Measurements from ENCODE around the gene GLYATL1.

GLYATL1 gene

GRCh38 chr11:58919561-58919960, 19.7 kb upstream of the GLYATL1 start:
- H3K27ac ChIP-seq: no peak overlapping the region; the same call in 1 of the 2 replicates

DNA sequence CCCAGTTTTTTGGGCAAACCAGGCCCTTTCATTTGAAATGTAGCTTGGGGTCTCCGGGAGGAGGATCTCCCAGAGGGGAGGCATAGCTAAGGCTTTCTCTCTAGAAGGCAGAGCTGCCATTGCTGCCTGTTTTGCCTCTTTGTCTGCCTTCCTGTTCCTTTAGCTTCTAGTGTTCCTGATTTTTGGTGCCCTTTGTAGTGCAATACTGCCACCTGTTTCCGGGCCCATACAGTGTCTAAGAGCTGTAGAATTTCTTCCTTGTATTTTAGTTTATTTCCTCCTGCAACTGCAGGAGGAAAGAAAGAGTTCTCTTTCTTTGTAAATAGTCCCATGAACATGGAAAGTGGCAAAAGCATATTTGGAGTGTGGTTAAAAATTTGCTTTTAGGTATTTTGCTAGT, 19.3 kb upstream of the GLYATL1 start:
- H3K27ac ChIP-seq: no peak overlapping the region; the same call in 1 of the 2 replicates

More at GRCh38 chr11:58919561-58919960, 19.7 kb upstream of the GLYATL1 start:
- TF ChIP-seq ZFX (IDR thresholded peaks at IDR 0.05) (no peak), CTCF (conservative IDR thresholded peaks at IDR 0.05) (no peak)

GRCh38 chr11:58921778-58922390, 17.4 kb upstream of the GLYATL1 start:
- peak overlapping the region; percentile 48; the same call in 1 of the 2 replicates for H3K27ac ChIP-seq
- no peak for TF ChIP-seq ZFX (IDR thresholded peaks at IDR 0.05)
- no peak for TF ChIP-seq CTCF (conservative IDR thresholded peaks at IDR 0.05)

More for the DNA sequence above, 19.3 kb upstream of the GLYATL1 start:
- no peak for TF ChIP-seq ZFX (IDR thresholded peaks at IDR 0.05)
- TF ChIP-seq CTCF (conservative IDR thresholded peaks at IDR 0.05): no peak; the same call in none of the 2 replicates

DNA sequence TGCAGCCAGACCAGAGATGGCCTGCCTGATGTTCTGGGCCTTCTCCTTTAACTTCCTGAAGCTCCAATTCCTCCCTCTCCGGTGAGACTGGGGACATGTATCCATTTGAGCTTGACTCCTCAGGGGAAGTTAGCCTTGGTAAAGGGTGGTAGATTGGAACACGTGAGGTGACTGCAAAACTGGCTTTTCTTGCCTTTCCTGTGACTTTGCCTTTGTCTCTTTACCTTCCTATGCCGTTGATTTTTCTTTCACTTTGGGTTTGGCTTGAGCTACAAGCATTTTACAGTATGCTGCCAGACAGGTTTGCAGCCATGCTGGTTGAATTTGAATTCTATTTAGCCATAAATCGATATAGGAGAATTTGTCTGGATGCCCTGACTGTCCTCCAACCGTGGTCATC, 16.8 kb upstream of the GLYATL1 start:
- peak overlapping the region; percentile 48; the same call in 1 of the 2 replicates for H3K27ac ChIP-seq
- TF ChIP-seq CTCF (conservative IDR thresholded peaks at IDR 0.05): no peak
- no peak for TF ChIP-seq ZFX (IDR thresholded peaks at IDR 0.05)

GRCh38 chr11:58923300-58923788, 15.9 kb upstream of the GLYATL1 start:
- peak overlapping the region; percentile 48 for H3K27ac ChIP-seq
- TF ChIP-seq ZFX (IDR thresholded peaks at IDR 0.05) (no peak), CTCF (conservative IDR thresholded peaks at IDR 0.05) (peak; percentile 21)

DNA sequence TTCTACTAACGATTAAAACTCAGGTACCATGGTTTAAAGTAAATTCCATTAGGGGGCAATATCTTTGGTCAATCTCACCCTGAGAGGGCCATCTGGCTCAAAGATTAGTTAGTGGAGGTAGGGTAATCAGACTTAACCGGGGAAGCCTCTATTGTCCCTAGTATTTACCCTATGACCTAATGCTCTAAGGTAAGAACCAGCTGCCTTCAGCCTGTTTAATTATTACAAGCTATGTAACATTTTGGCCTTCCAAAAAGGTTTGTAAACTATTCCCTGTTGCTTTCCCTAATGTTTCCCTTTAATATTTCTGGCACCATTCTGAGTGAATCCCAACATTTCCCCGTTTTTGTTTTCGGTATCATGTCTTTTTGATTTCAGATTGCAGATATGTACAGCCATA, 15.1 kb upstream of the GLYATL1 start:
- H3K27ac ChIP-seq: peak overlapping the region; percentile 48
- TF ChIP-seq CTCF (conservative IDR thresholded peaks at IDR 0.05): no peak
- TF ChIP-seq ZFX (IDR thresholded peaks at IDR 0.05): no peak

DNA sequence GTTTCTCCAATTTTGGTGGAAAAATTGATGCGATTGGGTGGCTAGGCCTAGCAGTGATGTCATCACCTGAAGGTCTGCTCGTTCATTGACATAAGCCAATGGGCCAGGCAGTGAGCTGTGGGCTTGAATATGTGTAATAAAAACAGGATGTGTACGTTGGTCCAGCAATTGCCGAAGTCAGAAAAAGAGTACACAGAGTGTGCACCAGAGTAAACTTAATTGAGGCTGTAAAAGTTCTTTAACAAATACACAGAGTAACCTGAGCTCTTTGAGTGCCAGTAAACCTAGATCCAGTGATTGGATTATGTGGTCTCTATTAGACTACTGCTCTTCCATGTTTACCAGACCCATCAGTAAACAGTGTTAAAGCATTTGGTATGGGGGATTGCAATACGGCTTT, 13.0 kb upstream of the GLYATL1 start:
- H3K27ac ChIP-seq: peak overlapping the region; percentile 53; the same call in 1 of the 2 replicates
- no peak for TF ChIP-seq CTCF (conservative IDR thresholded peaks at IDR 0.05)
- no peak for TF ChIP-seq ZFX (IDR thresholded peaks at IDR 0.05)

Data from C4-2B (cell line).